Hippocampal formation (tissue), 2 donors: ENCODE results near the gene HECW1.
"Not testable (repeated sequence)": the region's sequence is repeated elsewhere in the genome, so short reads cannot be mapped to it uniquely, and the experiment has no call there.

Experiments
- DNase-seq, 2 donors: peaks; one replicate each; lab custom pipeline; 2025; lab: John Stamatoyannopoulos, UW

Gene HECW1

GRCh38 chr7:43467846-43468245, 355.4 kb downstream of the HECW1 start:
- no peak for DNase-seq

DNA sequence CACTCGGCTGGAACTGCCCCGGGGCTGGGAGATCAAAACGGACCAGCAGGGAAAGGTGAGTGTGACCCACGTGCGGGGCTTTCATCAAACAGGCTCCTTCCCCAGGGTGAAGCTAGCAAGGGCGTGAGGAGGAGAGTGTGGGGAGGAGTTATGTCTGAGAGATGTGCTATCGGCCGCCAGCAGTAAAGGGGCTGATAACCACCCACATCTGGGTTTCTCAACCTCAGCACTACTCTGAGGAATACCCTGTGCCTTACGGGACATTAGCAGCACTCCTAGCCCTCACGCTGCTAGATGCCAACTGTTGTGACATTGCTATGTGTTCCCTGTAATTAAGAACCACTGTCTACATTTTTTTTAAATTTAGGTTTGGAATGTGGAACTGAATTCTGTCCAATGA, 356.6 kb downstream of the HECW1 start:
- DNase-seq, result no peak

DNA sequence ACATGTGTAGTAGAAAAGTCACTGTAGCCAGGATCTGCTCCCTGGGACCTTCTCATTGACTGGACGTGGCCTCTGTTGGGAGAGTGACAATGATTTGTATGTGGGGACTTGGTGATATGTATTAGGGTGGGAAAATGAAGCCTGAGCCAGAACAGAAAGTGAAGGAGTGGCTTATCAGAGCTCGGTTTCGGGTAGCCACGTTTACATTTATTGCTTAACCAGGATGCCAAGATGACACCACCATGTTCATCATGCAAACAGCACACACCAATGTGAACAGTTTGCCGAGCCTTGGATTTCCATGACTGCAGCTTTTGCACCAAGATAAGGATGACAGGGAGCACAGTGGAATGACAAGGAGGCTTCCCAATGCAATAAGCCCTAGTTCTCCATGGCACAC, 357.7 kb downstream of the HECW1 start:
- DNase-seq, result no peak

DNA sequence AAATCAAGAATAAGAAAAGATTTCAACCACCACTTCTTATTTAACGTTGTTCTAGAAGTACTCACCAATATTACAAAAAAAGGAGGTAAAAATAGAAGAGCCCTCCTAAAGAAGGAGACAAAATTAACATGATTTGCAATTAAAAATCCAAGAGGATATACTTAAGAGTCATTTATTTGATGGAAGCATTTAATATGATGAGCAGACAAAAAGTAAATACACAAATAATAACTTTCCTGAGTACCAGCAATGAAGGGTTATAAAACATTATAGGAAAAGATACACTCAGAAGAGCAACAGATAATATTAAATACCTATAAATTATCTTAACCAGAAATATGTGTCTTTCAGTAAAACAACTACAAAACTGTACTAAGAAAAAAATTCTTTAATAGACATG, 363.5 kb downstream of the HECW1 start:
- DNase-seq, result no peak

GRCh38 chr7:43476896-43477295, 364.4 kb downstream of the HECW1 start:
- DNase-seq, result no peak

DNA sequence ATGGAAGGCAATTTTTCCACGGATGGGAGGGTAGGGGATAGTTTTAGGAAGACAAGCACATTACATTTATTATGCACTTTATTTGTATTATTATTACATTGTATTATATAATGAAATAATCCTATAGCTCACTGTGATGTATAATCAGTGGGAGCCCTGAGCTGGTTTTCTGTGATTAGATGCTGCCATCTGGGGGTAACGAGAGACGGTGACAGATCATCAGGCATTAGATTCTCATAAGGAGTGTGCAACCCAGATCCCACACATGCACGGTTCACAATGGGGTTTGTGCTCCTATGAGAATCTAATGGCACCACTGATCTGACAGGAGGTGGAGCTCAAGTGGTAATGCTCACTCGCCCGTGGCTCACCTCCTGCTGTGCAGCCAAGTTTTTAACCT, 366.6 kb downstream of the HECW1 start:
- DNase-seq, result no peak

DNA sequence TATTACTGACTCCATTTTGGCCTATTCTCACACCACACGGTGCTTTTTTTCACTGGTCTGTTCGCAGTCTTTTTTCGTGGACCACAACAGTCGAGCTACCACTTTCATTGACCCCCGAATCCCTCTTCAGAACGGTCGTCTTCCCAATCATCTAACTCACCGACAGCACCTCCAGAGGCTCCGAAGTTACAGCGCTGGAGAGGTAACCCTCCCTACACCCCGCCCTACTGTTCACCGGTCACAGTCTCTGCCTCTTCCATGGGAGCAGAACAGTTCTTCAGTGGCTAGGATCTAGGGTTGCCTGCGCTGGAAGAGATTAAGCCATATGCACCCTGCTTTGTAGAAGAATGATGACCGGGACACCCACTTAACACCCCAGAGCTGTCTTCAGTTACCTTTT, 367.1 kb downstream of the HECW1 start:
- DNase-seq, result no peak

- no peak for DNase-seq
Observed at GRCh38 chr7:43480581-43480980, 368.1 kb downstream of the HECW1 start.

DNA sequence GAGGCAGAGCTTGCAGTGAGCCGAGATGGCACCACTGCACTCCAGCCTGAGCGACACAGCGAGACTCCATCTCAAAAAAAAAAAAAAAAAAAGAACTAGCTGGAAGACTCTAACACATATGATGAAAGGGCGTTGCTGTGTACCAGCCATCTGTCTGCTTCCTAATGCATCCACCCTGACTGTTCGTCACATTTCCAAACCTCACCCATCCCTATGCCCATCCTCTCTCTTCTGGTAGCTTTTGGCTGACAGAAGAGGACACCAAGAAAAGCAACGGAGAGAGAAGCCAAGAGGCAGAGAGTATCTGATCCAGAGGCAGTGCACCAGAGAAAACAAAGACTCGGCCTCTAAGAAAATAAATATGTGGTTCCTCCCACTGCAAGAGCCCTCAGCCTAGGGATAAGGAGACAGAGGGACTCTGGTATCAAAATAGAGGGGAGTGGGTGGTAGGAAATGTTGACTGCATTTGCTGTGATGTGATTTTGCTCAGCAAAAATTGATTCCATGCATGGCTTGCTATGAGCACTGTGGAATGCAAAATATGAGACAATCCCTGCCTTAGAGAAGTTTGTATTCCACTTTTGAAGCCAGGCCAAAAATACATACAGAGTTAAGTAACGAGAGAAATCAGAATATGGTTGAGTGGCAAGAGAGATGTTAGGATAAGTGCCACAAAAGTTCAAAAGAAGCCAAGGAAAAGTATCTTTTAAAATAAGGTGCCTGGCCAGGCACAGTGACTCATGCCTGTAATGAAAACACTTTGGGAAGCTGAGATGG, 369.6 kb downstream of the HECW1 start:
- DNase-seq, result peak in 1 of 2 donors; percentile 23

GRCh38 chr7:43482679-43483252, 370.3 kb downstream of the HECW1 start:
- DNase-seq, result no peak

DNA sequence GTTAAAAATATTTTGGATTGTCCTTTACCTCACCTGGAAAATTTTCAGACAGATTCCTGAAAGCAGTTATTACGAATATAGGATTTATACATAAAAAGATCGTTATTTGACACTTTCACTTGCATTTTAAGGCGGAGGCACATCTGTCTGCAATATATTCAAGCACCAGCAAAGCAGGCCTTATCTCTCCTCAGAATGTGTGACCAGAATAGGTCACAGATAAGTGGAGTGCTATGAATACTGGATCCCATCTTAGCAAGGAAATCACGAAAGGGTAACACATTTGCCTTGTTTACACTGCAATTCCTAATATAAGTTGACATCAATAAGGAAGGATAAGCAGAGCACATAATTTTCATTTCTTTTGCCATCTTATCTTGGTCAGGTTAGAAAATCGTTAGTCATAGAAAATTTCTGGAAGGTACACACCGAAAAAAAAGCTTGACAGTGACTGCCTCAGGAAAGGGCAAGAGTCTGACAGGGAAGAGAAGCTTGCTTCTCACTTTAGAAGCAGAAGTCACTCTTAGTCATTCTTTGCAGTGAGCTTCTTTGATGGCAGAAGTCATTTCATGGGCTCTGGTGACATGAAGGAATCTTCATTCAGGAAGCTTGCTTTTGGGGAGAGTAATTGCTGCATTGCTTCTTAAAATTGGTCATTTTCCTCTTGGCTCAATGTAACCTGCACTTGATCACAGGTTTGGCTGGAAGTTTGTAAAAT, 372.4 kb downstream of the HECW1 start:
- DNase-seq, result no peak

DNA sequence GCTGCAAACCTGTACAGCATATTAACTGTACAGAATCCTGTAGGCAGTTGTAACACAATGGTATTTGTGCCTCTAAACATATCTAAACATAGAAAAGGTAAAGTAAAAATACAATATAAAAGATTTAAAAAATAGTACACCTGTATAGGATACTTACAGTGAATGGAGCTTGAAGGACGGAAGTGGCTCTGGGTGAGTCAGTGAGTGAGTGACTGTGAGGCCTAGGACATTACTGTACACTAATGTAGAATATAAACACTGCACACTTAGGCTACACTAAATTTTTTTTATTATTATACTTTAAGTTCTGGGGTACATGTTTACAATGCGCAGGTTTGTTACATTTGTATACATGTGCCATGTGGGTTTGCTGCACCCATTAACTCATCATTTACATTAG, 373.1 kb downstream of the HECW1 start:
- no peak for DNase-seq

GRCh38 chr7:43486008-43486407, 373.6 kb downstream of the HECW1 start:
- DNase-seq, result not testable (repeated sequence)

DNA sequence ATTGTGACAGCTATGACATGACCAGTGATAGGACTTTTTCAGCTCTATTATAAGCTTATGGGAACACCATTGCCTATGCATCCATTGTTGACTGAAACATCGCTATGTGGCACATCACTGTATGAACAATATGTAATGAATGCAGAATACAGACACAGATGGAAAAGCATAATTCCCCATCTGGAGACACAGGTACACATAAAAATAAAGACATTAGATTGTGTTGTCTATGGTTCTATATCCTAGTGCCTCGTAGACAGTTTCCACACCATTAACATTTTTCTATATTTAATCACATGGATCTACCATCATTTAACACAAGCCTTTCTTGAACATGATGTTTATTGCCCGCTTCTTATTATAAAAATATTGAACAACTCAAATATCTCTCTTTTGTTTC, 374.2 kb downstream of the HECW1 start:
- DNase-seq, result no peak

DNA sequence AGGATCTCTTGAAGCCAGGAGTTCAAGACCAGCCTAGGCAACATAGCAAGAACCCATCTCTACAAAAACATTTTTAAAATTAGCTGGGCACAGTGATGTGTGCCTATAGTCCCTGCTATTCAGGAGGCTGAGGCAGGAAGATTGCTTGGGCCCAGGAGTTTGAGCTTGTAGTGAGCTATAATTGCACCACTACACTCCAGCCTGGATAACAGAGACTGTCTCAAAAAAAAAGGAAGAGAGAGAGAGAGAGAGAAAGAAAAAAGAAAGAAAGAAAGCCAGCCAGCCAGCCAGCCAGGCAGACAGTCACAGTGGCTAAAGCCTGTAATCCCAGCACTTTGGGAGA, 375.3 kb downstream of the HECW1 start:
- DNase-seq, result no peak

GRCh38 chr7:43489257-43489656, 376.8 kb downstream of the HECW1 start:
- no peak for DNase-seq

GRCh38 chr7:43490016-43490415, 377.6 kb downstream of the HECW1 start:
- no peak for DNase-seq

DNA sequence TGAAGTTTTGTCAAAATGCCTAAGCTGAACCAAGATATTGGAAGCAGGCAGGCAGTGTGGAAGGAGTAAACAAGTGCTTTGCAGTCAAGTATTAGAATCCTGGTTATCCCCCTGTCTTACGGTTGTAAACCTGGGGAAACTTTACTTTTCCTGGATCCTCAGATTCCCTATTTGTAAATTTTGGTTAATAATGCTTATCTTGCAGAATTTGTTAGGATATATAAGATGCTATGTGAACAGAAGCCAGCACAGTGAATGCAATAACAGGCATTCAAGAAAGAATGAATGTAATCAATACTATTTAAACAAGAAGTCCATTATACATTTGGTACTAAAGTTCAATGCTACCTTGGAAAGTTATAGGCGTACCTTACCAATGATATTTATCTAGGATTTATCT, 378.7 kb downstream of the HECW1 start:
- DNase-seq, result no peak

GRCh38 chr7:43491984-43492383, 379.5 kb downstream of the HECW1 start:
- no peak for DNase-seq

GRCh38 chr7:43492896-43493295, 380.4 kb downstream of the HECW1 start:
- DNase-seq, result no peak

- DNase-seq, result no peak
Observed at GRCh38 chr7:43495572-43495971, 383.1 kb downstream of the HECW1 start.

DNA sequence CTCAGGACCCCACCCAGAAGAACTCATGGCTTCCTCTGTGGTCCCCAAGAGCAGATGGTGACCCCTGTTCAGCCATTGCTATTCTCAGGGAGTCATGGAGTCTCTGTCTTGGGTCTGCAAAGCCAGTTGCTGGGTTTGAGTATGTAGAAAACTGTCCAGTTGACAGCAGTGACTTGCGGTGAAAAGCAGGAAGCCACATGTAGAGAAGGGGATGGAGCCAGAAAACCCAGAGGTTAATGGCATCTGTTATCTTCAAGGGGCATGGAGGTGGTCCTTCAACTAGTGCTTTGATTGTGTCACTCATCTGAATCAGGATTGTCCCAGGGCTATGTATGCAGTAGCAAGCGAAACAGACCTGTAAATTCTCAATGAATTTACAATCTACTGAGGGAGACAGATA, 384.1 kb downstream of the HECW1 start:
- no peak for DNase-seq

DNA sequence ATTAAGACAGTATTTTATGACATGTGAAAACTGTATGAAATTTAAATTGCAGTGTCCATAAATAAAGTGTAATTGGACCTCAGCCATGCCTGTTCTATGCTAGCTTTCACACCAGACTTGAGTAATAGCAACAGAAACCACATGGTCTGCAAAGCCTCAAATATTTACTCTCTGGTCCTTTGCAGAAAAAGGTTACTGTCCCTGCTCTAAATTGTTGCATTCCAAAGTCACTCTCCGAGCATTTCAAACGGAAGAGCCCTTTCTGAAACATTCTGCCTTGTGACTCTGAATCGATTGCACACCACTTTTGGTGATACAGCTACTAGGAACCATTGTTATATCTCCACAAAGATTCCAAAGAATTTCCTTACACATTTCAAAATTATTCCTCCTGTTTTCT, 389.4 kb downstream of the HECW1 start:
- no peak for DNase-seq
